ENCODE results near the gene GNS.

GNS gene

DNA sequence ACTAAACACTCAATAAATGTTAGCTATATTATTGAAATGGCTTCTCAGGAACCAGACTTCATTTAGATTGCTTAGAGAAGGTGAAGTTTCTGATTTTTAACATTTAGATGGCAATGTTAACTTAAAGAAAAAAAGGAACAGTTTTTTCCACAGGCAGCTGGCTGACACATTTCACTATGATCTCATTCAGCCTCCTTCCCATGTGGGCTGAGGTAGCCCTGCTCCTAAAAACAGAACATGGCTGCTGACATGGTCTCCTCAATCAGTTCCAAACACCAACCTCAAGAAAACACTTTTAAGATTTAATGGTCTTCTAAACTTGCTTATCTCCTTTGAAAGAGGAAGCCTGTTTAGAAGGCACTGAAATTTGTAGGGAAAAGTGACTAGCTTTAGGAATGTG, 23.8 kb downstream of the GNS start:
- no peak for DNase-seq

DNA sequence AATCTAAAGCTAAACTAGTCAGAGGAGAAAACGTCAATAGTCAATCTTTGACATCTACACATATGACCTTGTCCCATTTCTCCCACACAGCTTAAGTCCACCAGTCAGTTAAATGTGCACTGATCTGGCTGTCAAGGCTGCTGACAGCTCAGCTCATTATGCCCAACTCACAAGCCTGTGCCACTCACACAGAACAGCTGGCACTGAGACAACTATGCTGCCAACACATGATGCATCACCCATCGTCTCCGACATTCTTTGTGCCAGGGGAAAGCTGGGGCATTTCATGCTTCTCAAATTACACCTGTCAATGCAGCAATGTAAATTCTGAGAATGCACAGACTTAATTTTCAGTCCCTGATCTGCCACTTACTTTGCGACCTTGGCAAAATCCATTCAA, 25.3 kb downstream of the GNS start:
- no peak for DNase-seq

DNA sequence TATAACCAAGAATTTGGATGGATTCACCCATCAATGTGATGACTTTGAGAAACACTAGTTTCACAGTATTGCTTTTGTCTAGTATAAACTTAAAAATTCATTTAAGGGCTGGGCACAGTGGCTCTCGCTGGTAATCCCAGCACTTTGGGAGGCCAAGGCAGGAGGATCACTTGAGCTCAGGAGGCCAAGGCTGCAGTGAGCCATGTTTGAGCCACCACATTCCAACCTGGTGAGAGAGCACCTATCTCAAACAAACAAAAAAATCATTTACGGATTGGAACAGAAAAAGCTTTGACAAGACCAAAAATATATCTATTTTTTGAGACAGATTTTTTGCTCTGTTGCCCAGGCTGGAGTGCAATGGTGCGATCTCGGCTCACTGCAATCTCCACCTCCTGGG, 27.5 kb downstream of the GNS start:
- DNase-seq: no peak

DNA sequence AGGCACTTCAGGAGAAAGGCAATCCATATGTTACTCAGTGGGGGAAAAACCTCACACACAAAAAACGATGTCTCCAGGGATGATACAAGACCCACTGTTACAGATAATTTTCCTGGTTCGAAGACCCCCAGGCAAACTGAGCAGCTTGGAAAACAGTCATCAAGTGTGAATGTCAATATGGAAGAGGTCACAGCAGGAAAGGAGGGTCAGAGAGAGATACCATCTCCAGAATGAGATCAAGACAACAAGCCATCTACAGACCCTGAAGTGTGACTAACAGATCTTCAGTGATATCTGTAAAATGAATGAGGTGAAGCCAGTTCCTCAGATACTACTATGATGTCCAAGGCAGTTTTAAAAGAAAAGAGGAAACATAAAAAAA, 28.6 kb downstream of the GNS start:
- DNase-seq: peak in 1 of 5 experiments; percentile 33

DNA sequence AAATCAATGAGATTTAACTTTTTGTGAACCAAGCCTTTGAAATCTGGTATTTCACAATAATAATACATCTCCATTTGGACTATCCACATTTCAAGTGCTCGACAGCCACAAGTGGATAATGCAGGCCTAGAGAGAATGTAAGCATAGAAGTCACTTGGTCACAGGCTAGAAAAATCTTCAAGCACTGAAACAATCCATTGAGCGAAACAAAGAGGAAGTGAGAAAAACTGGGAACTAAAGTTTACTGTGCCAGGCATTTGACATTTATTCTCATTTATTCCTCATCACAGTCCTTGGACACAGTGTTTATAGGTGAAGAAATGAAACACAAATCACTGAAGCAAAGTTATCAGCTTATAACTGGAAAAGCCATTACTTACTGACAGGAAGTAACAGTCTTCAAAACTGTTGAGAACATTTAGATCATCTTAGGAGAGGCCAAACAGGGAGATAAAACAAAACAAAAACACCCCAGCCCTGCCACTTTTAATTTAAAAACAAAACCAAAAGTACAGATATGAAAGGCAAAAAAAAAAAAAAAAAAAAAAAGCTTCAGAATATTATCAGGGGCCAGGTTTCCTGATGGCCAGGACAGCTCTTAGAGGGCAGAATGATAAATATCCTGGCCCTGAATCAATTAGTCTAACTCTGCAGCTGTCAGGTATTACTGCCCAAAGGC, 29.2 kb downstream of the GNS start:
- peak in 1 of 5 experiments; percentile 48 for DNase-seq

DNA sequence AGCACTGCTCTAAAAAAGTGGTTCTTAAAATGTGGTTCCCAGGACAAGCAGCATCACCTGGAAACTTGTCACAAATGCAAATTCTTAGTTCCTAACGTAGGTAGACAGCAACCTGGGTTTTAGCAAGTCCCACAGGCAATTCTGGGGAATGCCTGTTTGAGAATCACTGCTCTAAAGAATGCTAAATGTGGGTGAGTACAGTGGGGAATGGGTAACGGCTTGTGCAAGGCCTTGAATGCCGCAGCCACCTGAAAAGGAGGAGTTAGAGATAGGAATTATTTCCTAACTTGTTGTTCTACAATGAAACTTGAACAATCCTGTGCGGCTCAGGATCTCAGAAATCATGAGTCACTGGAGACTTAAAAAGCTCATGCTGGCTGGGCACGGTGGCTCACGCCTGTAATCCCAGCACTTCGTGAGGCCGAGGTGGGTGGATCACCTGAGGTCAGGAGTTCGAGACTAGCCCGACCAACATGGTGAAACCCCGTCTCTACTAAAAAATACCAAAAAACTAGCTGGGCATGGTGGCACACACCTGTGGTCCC, 34.9 kb downstream of the GNS start:
- no peak for DNase-seq

DNA sequence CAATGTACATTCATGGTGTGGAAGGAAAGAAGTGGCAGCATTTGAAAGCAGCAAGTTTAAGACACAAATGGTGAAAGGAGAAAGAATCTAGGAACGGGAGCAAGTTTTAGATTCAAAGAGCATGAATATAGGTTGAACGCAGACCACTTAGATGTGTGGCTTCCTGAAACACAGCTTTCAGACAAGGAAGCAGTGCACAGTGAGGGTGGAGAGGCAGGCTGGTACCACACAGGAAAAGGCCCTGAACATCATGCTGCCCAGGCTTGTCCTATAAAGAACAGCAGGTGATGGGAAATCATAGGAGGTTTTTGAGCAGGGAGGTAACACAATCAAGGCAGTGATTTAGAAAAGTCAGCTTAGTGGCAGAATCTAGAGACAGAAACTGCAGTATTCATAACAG, 35.6 kb downstream of the GNS start:
- peak in 1 of 5 experiments; percentile 21 for DNase-seq

DNA sequence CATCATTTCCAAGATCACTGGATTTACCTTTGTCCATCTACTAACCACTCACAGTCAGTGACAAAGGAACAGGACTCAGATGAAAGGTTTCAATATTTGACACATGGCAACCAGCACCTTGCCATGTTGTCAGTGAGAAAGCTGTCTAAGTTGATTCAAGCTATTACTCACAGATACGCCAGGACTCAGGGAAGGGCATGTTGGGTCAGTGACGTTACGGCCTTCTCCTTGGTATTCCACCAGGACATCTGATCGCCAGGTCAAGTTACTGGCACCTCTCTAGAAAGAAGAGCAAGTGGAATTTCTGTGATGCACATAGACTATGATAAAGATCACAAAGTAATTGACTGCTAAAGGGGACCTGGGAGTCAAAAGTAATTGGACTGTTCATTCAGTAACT, 36.4 kb downstream of the GNS start:
- DNase-seq: no peak

DNA sequence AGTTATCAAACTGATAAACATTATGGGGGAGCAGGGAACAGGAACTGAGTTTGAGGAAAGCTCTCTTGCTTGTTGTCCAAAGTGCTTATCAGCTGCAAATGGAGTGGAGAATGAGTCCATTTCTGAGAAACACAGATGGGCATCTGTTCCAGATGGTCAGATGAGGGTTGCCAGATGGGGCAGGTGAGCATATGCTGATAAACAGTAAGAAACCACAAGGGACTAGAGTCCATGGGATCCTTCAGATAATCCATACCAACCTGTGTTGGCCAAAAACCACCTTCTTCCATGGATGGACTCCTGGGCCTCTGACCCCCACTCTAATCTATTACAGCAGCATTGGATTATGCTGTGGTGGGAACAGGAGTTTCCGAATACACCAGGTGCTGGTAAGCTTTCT, 38.3 kb downstream of the GNS start:
- DNase-seq: no peak

DNA sequence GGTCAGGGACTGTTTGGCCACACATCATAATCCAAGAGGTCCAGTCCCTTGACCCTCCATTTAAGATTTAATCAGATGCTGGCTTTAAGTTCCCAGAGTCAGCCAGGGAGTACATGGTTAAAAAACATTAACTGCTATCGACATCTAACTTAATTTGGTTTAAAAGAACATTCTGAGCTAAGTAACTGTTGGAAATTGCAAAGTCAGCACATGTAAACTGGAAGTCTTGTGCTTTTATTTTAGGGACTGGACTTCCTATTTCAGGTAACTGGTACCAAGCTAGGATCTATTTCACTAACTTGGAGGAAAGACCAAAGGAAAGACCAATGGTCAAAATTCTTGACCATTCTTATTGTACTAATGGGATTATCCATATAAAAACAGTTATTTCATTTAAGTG, 40.6 kb downstream of the GNS start:
- no peak for DNase-seq

DNA sequence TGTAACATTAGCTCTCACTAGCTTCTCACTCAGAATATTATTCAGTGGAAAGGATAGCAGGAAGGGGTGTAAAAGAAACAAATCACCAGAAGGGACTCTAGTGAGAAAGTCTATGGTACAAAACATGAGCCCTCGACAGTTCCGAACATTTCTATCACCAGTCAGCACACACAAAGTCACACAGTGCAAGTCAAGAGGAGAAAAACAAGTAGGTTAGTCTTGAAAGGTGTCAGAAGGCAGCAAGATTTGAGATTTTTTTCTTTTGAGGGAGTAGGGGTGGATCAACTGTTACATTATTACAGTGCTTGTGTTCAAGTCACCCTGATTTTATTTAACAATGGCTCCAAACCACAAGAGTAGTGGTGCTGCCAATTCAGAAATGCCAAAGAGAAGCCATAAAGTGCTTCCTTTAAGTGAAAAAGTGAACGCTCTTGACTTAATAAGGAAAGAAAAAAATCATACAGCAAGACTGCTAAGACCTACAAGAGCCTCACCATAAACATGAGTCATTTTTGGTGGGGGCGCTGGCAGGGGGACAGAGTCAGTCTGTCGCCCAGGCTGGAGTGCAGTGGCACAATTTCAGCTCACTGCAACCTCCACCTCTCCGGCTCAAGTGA, 42.3 kb downstream of the GNS start:
- DNase-seq: no peak

DNA sequence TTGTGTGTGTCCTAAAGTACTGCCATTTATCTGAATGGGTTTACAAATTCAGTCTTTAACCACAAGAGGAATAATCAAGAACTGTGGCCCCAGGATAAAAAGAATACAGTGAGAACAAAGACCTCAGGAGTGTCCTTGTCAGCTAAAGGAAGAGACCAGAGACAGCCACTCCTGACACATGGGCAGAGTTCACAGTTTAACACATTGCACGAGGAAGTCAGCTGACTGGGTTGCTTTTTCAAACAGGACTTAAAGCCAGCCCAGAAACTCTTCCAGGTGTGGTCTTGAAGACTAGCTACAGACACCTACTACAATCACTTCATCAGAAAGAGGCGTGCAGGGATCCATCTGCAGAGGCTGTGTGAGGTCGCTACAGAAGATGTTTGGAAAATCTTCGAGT, 42.8 kb downstream of the GNS start:
- no peak for DNase-seq

DNA sequence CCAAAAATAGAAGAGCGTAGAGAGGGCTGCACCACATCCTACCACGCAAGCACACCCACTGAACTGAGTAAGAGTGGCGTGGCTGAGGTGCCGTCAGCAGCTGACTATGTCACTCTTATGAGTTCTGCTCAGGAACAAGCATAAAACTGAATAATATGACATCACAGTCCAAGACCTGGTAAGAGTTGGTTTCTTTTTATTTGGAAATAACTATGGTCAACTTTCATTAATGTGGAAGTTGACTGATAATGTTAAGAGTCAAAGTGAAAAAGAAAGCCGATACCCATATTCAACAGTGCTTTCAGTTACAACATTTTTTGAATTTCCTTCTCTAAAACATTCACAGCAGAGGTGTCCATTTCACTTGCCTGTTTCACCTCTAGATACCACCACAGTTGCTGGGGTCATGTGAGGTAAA, 44.6 kb downstream of the GNS start:
- peak in 1 of 5 experiments; percentile 83 for DNase-seq

DNA sequence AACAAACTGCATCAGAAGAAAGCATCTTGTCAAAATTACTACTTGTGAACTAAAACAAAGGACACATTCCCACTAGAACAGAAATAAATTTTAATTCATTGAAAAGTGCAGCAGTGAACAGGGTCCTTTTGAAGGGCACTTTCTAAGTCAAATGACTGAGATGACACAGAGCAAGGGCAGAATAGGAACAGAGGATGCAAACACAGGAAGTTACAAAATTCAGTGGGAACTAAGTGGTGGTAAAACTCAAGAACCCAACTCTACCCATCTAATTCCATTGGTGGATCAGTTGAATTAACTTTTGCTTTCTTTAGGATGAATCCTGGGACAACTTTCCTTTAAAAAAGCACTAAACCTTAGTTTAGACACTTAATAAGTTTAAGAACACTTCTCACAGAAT, 45.8 kb downstream of the GNS start:
- no peak for DNase-seq

DNA sequence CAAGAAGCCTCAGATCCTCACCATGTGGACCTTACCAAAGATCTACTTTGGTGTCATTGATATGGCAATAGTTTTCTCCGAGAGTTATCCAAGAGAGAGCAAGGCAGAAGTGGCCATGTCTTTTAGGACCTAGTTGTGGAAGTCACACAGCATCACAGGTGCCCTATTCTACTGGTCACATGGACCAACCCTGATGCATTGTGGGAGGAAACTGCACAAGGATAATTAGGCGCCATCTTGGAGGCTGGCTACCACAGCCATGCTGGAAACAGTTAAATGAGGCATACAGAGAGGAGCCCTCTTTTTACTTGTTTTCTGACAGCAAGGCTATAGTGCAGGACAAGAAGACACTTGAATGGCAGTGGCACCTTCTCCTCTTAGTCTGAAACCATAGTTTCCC, 49.8 kb downstream of the GNS start:
- DNase-seq: no peak

DNA sequence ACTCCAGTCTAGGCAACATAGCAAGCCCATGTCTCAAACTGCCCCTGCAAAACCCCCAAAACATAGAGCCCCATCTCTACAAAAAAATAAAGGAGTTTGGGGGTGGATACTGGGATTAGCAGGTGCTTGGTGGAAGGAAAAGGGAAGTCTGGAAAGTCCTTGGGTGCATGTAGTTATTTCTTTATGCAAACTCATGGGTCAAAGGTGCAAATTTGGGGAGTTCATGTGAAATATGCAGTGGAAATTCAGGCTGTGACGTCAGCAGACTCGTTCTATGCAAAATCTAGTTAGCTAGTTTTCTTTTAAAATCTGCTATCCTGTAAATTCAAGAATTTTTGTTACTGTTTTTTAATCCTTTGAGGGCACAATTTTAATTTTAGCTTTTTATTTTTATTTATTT, 51.3 kb downstream of the GNS start:
- DNase-seq: no peak

DNA sequence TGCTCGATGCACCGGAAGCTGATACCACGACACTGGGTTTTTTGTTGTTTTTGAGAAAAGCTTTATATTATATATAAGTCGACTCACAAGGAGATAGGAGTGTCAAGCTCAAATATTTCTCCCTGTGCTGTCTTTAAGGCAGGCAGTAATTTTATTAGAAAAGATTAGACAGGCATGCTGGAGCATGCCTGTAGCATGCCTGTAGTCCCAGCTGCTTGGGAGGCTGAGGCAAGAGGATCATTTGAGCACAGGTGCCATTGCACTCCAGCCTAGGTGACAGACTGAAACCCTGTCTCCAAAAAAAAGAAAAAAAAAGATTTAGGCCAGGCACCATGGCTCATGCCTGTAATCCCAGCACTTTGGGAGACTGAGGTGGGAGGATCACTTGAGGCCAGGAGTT, 51.8 kb downstream of the GNS start:
- DNase-seq: no peak

DNA sequence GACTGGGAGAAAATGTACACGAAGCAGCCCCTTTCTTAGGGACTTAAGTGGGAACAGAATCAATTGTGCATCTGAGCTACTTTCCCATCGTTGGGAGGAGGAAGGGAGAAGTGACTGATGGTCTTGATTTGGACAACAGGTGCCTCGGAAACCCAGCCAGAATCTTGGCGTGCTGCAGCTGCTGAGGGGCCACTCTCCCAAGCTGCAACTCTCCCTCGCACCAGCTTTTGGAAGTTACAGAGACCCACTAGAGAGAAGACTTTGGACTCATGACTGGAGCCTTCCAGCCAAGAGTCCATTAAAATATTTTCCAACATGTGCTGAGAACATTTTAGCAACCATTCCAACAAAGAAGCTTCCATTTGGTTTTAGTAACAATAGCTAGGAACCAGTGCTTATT, 52.3 kb downstream of the GNS start:
- no peak for DNase-seq

DNA sequence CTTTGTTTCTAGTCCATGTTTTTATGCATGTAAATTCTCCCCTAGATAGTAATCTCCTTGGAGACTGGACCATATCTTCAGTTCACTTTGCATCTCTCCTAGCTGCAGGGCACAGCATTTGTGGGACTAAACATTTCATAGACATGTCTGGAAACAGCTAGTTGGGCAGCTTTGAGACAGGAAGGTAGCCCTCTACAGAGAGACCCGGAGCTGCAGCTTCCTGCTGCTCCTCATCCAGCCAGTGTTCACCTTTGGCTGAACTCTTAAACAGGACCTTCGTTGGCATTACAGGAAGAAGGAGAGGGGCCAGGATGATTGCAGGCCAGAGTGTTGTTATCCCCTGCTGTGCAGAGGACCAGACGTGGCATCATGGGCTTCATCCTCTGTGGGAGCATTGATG, 52.9 kb downstream of the GNS start:
- no peak for DNase-seq

DNA sequence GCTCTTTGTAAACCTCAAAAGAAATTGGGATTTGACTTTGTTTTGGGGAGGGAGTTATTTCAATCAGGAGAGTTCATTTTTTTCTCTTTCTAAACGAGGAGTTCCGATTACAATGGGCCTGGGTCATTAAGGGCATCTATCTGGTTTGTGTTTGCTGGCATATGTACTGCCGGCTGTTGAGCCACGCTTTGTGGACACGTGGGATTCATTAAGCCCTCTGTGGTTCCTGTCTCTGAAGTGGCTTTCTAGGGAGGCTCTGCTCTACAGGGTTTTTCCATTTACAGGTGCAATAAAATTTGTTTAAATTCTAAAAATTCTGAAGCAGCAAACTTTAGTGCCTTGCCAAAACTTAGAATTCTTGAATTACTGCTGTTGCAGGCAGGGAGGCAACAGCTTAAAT, 57.9 kb downstream of the GNS start:
- no peak for DNase-seq

DNA sequence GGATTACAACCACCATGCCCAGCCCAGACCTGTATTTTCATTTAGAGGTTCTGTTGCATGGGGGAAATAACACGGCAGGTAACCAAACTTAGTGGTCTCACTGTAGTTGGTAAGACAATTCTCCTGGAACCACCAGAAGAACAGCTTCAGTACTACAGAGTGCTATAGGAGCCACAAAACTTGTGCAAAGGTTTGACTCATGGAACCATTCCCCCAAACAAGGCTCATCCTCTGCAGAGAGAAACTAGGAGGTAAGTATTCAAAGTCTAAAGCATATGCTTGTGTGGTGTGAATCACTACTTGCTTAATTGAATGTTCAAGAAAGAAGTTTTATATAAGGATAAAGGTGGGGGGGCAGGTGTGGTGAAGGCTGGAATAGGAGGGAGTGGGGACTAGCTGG, 58.7 kb downstream of the GNS start:
- no peak for DNase-seq

DNA sequence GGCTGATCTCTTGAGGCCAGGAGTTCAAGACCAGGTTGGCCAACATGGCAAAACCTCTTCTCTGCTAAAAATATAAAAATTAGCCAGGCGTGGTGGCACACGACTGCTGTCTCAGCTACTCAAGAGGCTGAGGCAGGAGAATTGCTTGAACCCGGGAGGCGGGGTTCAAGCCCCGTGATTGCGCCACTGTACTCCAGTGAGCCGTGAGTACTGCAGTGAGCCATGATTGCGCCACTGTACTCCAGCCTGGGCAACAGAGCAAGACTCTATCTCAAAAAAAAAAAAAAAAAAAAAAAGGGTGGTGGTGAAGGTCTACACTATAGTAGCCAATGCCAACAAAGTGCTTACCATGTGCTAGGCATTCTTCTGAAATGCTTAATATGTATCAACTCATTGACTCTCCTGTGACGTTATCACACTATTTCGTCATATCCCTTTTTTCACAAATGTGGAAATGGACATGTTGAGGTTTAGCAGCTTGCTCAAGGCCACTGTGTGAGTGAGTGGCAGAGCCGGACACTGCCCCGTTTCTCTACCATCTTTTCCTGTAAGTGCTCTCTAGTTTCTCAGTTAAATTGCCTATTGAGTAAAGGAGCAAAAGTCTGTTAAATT, 59.6 kb downstream of the GNS start:
- no peak for DNase-seq

DNA sequence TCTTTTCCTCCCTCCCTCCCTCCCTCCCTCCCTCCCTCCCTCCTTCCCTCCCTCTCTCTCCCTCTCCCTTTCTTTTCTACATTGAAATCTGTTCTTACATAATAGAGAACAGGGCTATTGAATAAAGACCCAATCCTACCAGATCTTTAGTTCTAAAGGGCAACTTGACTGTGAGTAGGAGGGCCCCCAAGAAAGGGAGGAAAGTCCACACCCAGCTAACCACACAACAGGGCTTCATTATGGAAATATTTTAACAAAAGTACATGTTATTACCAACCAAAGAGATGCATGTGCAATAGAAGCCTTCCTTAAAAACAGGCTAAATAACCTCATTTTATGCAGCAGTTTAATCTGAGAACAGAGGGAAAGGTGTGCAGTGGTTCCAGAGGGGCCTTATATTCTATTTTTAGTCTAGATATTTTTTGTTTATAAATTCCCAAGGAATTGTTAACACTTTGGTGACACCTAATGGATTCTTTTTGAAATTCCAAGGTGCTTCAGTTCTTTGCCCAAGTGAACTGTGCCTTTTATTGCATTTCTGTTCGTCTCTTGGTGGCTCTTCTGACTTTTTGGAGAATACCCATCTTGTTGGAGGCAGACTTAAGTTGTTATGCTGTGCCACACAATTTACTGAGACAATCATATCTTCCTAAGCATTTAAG, 63.0 kb downstream of the GNS start:
- DNase-seq: no peak

DNA sequence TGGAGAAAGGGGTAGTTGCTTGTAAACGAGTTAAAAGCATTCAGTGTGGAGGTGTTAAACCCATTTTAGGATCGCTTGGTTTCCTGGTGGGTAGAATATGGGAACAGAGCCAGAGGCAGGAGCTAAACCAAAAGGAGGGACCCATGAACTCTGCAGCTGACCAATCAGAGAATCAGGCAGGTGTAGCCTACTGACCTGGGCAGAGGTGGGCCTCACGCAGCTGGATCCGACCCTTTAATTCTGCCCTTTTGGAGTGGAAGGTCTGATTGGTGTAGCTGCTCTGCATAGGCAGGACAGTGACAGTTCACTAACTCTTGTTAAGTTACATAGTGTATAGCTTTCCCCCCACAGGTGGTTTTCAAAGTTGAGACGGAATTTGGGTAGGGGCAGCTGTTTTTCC, 63.7 kb downstream of the GNS start:
- no peak for DNase-seq
